Posterior cingulate gyrus (tissue), 11 donors: ENCODE results near the gene PAPPA2.
A peak's percentile ranks its signal among the peaks of the same experiment; 100 is the strongest.

Experiments
- DNase-seq, 10 donors: peaks; one replicate each; pipeline versions ENCODE4 v3.0.0 to v3.0.0-alpha.2; 2020 to 2021; ENCODE audit warnings: mixed read lengths in 3 of 10
- intact Hi-C: fragments of 100-400 bp; cut with DNase I; formaldehyde crosslinking; loops from one replicate; pipeline ENCODE4 v1.15.1; 2023

PAPPA2 gene

DNA sequence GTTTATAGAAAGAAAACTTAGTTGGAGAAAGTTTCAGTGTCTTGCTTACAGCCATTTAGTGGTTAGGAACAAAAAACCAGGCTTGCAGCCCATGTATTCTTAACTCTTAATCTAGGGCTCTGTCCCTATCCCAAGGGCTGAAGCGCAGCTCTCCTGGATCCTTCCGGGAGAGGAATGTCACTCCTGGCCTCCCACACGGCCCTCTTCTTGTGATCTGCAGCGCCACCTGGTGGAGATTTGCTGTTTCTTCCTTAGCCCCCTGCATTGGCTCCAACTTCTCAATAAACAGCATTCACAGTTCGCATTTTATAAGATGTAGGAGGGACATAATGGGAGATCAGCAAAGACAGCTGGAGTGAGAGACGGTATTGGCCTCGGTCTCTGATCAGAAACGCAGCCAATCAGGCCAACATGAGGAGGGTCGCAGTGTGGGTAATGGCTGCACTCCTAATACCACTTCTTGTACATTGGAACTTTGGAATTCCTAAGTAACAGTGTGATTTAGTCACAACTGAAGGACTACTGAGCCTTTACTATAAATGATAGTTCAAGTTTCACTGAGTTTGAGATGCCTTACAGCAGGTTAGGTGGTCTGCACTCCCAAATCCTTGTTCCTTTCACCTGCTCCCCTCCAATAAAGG, 418.1 kb downstream of the PAPPA2 start:
- intact Hi-C loops = loop anchor here (1.0 to 5.0 kb wide), 2 partner anchors 321 to 1724 kb away; no protein-coding TSS in a partner anchor
- DNase-seq = peak; percentile 44 to 94 (median 79)

DNA sequence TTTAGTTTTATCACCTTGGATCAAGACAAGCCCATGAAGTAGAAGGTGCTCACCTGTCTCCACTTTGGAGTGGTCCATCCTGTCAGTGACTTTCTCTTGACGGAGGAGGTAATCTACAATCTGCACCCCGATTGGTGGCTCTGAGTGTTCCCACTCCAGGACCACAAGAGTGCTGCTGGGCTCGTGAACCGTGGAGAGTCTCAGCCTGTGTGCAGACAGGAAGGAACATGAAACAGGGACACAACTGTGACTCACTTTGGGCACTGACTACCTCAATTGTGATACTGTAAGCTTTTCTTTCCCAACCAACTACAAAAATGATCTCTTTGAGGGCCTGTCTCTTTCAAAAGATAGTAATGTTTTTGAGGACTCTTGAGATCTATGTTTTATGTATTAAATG, 421.3 kb downstream of the PAPPA2 start:
- intact Hi-C loops = loop anchor here (5.0 kb wide), 1 partner anchor 1727 kb away; no protein-coding TSS in a partner anchor
- no peak for DNase-seq

DNA sequence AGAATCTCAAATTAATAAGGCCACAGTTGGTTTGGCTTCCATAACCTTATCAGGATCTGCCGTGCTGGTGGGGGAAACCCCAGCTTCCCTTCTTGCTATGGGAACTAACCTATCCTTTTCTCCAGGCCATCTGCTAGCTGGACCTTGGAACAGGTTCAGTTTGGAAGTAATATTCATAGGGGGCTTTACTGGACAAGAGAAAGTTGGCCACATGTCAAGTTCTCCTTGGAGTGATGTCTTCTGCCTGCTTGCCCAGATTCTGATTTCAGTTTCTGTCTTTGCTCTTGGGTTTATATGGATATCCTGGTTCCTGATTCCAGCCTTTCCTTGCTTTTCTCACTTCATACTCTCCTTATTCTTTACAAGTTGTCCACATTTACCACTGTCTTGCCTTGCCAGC, 421.9 kb downstream of the PAPPA2 start:
- DNase-seq = no peak
- intact Hi-C loops = loop anchor here (5.0 kb wide), 1 partner anchor 1728 kb away; no protein-coding TSS in a partner anchor

DNA sequence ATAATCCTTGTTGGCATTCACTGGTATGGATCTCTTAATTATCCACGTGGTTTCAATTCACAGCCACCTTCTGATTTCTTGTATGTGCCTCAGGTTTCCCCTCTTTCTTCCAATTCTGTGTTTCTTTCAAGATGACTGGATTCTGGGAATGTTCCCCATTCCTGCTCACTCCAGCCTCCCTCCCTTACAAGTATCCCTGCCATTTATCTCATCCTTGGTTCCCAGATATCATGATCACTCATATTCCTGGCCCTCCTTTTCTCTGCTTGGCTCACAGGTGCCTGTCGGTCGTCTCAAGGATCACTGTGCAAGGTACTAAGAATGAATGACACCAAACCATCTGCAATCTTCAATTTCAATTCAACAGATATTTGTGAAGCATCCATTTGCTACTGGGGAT, 422.4 kb downstream of the PAPPA2 start:
- DNase-seq = no peak
- intact Hi-C loops = no loop called here

DNA sequence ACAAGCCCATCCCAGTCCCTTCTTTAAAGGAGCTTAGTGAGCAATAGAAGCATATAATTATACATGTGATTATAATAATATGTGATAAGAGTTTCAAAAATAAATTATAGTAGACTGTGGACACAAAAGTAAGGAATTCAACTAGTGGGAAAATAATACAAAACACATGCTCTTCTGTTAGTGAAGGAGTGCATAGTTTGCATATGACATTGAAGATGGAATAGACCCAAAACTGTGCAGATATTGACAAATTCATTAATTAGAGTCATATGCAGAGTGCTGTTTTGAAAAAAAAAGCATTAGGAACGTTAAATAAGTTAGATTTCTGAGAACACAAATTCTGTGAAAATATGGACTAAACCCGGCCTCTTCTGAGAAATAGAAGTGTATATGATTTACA, 422.8 kb downstream of the PAPPA2 start:
- intact Hi-C loops = no loop called here

DNA sequence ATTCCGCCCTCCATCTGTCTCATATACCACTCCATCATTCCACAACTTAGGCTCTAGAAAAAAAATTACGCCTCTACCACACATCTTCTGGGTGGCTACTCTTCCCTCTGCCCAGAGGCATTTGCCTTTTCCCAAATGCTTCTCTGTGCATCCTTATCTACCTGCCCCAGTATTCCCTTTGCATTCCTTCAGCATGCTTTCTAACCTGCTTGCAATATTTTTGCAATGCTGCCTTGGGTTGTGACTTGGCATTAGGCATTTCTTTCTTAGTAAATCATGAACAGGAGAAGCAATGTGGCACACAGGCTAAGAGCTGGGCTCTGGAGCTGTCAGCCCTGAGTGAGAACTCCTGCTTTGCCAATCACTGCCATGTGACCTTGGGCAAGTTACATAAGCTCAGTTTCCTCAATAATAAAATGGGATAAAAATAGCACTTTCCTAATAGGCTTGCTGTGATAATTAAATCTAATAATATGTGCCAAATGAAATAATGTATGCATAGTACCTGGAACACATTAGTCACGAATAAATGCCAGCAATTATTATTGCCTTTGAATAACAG, 425.6 kb downstream of the PAPPA2 start:
- DNase-seq = no peak
- intact Hi-C loops = no loop called here

More for the DNA sequence above, 422.8 kb downstream of the PAPPA2 start:
- DNase-seq = no peak

DNA sequence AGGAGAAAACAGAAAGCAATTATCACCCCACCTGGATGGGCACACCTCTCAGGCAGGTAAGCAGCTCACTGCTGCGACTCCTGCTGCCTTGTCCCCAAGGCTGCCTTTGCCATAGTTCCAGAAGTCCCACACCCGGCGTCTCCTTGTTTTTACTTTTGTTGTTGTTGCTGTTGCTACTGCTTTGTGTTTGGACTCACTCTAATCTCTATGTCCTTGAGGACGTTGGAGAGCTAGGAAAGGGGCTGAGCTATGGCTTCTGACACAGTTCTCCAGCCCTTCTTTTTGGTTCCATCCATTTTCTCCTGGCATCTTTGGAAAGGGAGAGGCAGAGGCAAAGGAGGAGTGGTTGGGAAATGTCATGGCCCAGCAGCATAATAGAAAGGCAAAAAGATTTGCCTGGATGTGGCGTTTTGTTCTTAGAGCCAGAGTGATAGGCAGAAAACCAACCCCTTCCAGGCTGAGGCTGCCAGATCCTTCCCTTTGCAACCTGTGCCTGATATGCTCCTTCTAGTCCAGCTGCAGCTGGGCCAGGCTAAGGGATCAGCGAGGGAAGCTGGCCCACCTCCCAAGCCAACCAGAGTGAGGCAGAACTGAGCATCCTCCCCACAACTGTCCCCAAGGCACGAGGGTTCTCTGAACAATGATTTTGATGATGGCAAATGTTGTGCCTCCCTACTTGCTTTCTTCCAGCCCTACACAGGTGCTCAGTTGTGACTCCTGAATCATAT, 430.8 kb downstream of the PAPPA2 start:
- intact Hi-C loops = loop anchor here (10.0 kb wide), 1 partner anchor 461 kb away; no protein-coding TSS in a partner anchor
- no peak for DNase-seq

DNA sequence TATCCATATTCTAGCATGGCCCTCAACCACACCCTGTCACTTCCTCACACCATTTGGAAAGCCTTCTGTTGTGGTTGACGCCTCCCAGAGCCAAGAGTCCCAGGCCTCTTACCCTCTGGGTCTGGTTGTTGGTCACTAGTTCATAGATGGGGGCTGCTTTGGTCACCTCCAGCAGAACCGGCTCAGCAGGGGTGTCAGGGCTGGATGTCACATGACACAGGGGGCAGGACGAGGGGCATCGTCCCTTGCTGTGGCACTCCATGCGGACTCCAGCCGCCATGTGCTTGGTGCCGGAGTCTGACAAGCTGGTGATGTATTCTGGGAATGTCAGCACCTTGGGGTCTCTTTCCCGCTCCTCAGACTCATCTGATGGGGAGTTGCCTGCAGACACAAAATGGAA, 431.5 kb downstream of the PAPPA2 start:
- no peak for DNase-seq
- intact Hi-C loops = loop anchor here (10.0 kb wide), 1 partner anchor 460 kb away; no protein-coding TSS in a partner anchor
